ENCODE data around the gene SUMF1.

SUMF1 gene

DNA sequence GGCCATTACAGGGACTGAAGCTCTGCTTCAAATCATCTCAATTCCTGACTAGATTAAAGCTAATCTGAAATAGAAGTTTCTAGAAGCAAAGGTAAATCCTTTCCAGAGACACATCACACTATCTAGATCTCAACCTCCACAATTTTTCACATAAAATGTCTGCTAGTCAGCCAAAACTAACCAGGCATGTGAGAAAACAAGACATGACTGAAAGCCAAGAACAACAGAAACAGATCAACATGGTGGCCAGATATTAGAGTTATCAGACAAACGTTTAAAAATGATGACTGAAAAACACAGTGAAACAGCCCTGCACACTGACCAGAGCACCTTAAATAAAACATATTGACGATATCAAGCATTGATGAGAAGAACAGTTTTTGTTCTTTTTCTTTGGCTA lies 59.1 kb downstream of the SUMF1 start:
- TF ChIP-seq ZNF274 (IDR thresholded peaks at IDR 0.05; ENCODE audit: low read depth, low read length): no peak
- H3K4me3 ChIP-seq (ENCODE audit: low read length): no peak overlapping the region

DNA sequence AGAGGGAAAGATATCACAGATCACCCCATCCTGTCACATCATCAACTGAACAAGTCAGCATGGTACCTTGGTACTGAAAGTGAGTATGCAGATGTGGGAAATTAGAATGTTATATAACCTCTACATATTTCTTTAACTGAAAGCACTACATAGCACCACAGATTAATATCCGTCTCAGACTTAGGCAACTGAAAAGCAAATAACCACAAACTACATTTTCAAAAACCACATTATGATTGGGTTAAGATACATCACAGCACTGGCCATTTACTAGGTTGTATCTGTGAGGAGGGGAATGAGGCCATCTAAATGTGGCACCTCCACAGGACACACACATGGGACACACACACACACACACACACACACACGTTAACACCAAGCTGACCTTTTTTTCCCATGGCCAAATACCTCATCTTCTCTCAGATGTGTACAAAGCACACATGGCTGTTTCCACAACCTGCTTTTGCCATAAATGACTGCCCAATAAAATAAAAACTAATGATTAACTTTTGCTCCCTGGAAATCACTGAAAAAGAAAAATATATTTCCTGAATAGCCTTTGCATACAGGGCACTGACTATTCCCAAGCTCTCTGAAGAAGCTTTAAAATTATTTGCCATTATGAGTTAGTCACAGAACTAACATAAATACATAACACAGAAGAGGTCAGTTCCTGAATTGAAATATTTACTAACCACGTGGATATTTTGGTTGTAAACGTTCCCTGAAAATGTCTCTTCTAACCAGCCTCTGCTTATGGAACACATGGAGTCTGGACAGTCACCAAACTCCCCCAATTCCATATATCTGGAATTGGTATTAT lies 60.1 kb downstream of the SUMF1 start:
- H3K4me3 ChIP-seq (ENCODE audit: low read length): no peak overlapping the region
- TF ChIP-seq ZNF274 (IDR thresholded peaks at IDR 0.05; ENCODE audit: low read depth, low read length): no peak

DNA sequence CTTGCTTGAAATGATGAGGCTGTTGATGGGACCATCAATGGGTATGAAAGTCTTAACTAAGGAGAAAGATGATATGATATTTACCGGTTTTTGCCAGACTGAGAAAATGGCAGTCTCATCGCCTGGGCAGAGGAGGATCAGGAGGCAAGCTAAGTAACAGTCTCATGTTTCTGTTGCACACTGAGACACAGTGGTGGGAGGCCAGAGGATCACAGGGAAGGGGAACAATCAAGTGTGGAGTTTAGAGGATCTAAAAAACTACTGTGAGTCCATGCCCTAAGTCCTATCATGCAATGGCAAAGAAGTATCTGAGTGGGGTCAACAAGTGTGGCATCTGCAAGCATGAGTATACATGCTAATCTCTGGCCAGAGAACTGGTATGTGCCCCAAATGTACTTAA lies 62.2 kb downstream of the SUMF1 start:
- no peak for TF ChIP-seq ZNF274 (IDR thresholded peaks at IDR 0.05; ENCODE audit: low read depth, low read length)

DNA sequence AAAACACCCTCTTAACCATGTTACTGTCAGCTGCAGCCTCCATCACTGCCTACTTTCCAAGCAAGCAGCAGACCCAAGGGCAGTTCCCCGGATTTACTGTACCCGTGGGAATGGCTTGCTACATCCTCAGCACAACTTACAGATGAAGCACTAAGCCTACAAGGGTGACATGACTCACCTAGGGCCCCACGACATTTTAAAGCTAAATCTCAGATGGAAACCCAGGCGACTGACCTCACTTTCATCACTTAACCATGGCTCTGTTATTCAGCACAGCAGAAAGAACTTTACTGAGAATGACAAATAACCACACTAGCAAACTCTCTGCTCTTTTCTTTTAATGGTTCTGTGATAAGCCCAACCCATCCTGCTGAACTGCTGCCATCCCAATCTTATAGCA lies 65.6 kb downstream of the SUMF1 start:
- no peak overlapping the region for H3K4me3 ChIP-seq (ENCODE audit: low read length)
- TF ChIP-seq ZNF274 (IDR thresholded peaks at IDR 0.05; ENCODE audit: low read depth, low read length): no peak

More for the DNA sequence above, 62.2 kb downstream of the SUMF1 start:
- H3K4me3 ChIP-seq (ENCODE audit: low read length): no peak overlapping the region

DNA sequence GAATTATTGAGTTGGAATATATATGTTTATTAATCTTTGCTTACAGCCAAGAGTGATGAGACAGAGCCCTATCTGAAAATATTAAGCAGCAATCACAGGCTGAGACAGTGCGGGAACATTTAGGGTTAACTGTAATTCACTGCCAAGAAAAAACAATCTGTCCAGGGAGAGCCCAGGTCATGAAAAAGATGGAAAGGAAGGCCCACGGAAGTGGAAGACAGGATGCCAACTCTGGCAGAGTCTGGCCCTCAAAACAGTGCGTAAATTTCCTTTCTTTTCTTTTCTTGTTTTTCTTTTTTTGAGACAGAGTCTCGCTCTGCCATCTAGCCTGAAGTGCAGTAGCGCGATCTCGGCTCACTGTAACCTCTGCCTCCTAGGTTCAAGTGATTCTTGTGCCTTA lies 67.6 kb downstream of the SUMF1 start:
- no peak for TF ChIP-seq ZNF274 (IDR thresholded peaks at IDR 0.05; ENCODE audit: low read depth, low read length)
- H3K4me3 ChIP-seq (ENCODE audit: low read length): no peak overlapping the region

DNA sequence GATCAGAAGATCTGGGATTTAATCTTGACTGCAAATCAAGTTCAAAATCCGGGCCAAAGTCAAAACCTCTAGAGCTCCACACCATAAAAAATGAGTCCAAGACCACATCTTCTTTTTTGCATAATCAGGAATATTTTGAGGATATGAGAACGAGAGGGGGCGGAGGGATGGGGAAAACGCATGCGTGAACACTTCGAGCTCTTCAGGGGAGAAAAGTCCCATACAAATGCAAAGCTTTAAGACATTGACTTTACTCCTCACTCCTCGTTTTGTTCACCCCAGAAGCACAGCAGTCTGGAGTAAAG lies 68.2 kb downstream of the SUMF1 start:
- TF ChIP-seq ZNF274 (IDR thresholded peaks at IDR 0.05; ENCODE audit: low read depth, low read length): no peak
- H3K4me3 ChIP-seq (ENCODE audit: low read length): no peak overlapping the region

DNA sequence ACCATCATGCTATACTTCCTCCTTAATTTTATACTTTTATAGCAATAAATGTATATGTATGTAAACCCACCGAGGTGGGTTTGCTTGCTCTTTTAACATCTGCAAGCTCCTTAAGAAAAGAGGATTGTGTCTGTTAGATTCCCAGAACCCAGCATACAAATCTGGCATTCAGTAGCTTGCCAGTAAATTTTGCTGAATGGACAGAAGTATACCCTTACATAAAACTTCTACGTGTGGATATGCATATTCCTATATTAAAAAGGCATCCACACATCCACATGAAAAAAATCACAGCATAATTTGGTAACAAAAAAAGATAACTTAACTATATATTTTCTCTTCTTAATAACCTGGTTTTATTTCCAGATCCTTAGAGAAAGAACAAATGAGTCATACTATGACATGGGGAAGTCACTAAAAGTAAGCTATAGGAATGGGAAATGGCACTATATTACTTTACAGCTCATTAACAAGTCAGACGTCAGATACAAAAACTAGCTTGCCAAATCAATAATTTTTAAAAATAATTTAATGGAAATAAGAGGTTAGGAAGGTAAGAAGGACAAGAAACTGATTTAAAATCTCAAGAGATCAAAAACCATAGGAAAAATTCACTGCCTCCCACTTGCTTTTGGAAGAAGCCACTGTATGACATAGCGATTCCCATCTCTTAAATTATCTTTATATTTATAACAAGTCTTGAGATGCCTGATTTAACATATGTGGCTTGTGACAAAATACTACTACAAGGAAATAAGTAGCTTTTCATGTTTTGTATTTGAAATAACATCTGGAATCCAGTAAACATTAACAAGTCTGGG lies 68.7 kb downstream of the SUMF1 start:
- TF ChIP-seq ZNF274 (IDR thresholded peaks at IDR 0.05; ENCODE audit: low read depth, low read length): no peak
- H3K4me3 ChIP-seq (ENCODE audit: low read length): no peak overlapping the region

DNA sequence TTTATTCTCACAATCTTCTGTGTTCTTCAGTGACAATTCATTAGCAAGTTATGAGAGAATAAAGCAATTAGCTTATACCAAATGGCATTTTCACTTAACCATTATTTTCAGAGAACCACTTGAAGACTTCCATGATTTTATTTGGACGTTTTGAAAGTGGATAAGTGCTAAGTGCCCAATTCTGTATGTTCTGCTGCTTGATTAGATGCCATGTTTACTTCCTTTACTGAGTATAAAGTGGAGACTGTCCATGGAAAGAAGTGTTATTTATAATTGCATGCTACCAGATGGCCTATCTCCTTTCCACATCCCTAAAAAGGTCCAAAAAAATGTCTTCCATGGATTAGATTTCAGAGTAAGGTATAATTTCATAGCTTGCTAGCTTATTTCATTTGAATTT lies 69.6 kb downstream of the SUMF1 start:
- H3K4me3 ChIP-seq (ENCODE audit: low read length): no peak overlapping the region
- no peak for TF ChIP-seq ZNF274 (IDR thresholded peaks at IDR 0.05; ENCODE audit: low read depth, low read length)

DNA sequence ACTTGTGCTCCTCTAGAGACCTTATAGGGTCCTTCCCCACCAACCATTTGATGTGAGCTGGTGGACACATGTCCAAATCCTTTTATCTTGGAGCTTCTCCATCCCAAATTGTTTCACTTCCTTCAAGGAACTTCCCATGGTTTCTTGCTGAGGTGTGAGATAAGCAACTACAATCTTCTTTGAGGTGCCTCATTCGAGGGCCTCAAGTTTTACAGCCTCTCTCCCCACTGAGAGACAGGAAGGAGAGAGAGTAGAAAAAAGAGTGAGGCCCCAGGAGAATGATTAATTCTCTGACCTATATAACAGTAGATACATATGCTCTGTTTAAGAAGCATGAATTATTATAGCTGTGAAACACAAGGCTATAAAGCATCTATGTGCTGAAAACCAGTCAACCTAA lies 70.5 kb downstream of the SUMF1 start:
- no peak overlapping the region for H3K4me3 ChIP-seq (ENCODE audit: low read length)
- TF ChIP-seq ZNF274 (IDR thresholded peaks at IDR 0.05; ENCODE audit: low read depth, low read length): no peak

DNA sequence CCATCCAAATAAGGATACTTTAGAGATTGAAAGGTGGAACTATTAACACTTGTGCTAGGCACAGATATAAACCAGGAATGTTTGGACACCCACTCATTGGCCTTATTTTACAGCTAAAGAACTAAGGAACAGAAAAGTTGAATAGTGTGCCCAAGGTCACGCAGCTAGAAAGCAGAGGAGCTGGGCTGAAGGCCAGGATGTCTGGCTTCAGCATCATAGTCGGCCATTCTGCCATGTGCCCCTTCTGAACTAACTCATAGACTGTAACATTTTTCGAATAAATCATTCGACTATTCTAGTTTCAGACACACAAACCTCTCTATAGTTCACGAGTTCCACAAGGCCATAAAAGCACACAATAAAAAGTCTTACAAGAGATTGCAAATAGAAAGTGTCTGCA lies 71.1 kb downstream of the SUMF1 start:
- no peak overlapping the region for H3K4me3 ChIP-seq (ENCODE audit: low read length)
- TF ChIP-seq ZNF274 (IDR thresholded peaks at IDR 0.05; ENCODE audit: low read depth, low read length): no peak

DNA sequence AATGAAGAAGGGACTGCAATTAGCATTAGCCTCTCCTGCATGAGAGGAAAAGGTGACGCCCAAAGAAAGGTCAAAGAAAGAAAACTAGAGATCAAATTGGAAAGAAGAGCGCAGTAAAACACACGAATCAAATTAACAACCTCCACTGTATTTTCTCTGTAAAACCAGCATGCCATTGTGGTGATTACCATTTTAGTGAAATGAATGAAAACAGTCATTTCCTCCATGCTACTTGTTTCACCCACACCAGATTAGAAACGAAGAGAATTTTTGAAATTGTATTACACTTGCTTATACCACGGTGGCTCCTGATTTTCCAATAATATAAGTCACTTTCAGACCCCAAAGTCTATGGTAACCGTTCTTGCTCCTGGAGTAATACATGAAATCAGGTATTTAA lies 71.6 kb downstream of the SUMF1 start:
- TF ChIP-seq ZNF274 (IDR thresholded peaks at IDR 0.05; ENCODE audit: low read depth, low read length): no peak
- no peak overlapping the region for H3K4me3 ChIP-seq (ENCODE audit: low read length)

DNA sequence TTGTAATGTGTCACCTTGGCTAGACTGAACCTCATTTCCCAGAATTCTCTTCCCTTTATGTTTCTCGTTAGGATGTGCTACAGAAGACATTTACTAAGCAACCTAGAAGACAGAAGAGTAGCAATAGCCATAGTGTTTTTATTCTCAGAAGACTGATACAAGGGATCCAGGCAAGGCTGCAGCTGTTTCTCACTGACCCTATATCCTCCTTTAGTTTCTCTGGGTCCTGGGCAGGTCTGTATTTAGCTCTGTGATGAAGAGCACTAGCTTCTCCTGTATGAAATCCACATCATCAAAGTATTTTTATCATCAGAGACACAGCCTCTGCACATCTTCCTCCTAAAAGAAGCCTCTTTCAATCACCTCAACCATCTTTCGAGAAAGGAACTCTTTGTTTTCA lies 72.5 kb downstream of the SUMF1 start:
- no peak for TF ChIP-seq ZNF274 (IDR thresholded peaks at IDR 0.05; ENCODE audit: low read depth, low read length)
- H3K4me3 ChIP-seq (ENCODE audit: low read length): no peak overlapping the region

DNA sequence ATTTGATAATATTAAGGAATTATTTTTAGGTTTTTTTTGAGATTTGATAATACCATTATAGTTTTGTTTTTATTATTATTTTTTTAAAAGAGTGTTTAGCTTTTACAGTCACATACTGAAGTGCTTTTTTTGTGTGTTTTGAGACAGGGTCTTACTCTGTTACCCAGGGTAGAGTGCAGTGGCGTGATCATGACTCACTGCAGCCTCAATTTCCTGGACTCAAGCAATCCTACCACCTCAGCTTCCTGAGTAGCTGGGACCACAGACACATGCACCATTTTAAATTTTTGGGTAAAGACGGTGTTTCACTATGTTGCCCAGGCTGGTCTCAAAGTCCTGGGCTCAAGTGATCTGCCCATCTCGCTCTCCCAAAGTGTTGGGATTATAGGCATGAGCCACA lies 73.0 kb downstream of the SUMF1 start:
- no peak for TF ChIP-seq ZNF274 (IDR thresholded peaks at IDR 0.05; ENCODE audit: low read depth, low read length)
- H3K4me3 ChIP-seq (ENCODE audit: low read length): no peak overlapping the region

DNA sequence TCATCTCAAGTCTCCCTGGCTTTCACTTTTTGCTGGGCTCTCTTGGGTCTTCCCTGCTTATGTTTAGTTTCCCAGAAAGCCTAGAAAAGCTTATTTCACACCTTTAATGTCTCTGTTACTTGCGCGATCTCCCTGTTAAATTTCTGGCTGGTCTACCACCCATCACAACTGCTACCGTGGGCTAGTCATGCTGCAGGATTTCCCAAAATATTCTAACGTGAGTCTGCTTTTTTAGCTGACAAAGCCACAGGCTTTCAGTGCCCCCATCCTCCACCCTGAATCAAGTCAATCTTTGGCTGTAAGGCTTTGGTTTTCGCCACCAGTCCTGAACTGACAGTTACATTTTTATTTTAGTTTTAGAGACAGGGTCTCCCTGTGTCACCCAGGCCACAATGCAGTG lies 74.1 kb downstream of the SUMF1 start:
- no peak for TF ChIP-seq ZNF274 (IDR thresholded peaks at IDR 0.05; ENCODE audit: low read depth, low read length)
- H3K4me3 ChIP-seq (ENCODE audit: low read length): no peak overlapping the region

All from GM08714 (cell line).